Anterior cingulate cortex (tissue), 58 donors: Measurements from ENCODE around the gene TXNDC11.
"Not testable (repeated sequence)": the region's sequence is repeated elsewhere in the genome, so short reads cannot be mapped to it uniquely, and the experiment has no call there.

Experiments
- DNase-seq, 58 donors: peaks; one replicate each; lab custom pipeline; 2025; lab: John Stamatoyannopoulos, UW

Gene TXNDC11

GRCh38 chr16:11742536-11743307 lies at the start of gene TXNDC11:
Gene TXNDC11 (minus strand): TSS chr16:11742857. CDS start chr16:11742730, 127 bp downstream.
- DNase-seq: peak; percentile 89 to 100 (median 98)

GRCh38 chr16:11791144-11791828 lies 48.6 kb upstream of the TXNDC11 start:
- no peak for DNase-seq

GRCh38 chr16:11788914-11789313 lies 46.3 kb upstream of the TXNDC11 start:
- no peak for DNase-seq

GRCh38 chr16:11784980-11785599 lies 42.4 kb upstream of the TXNDC11 start:
- DNase-seq: not testable (repeated sequence)

- DNase-seq: not testable (repeated sequence)
Observed at GRCh38 chr16:11784381-11784780, 41.7 kb upstream of the TXNDC11 start.

GRCh38 chr16:11784038-11784369 lies 41.3 kb upstream of the TXNDC11 start:
- no peak for DNase-seq

- peak in 1 of 58 donors; percentile 21 for DNase-seq
Observed at GRCh38 chr16:11783319-11784037, 40.8 kb upstream of the TXNDC11 start.

GRCh38 chr16:11781773-11782172 lies 39.1 kb upstream of the TXNDC11 start:
- peak in 35 of 58 donors; percentile 2 to 76 (median 25) for DNase-seq

GRCh38 chr16:11780991-11781680 lies 38.5 kb upstream of the TXNDC11 start:
- no peak for DNase-seq

GRCh38 chr16:11779074-11779473 lies 36.4 kb upstream of the TXNDC11 start:
- no peak for DNase-seq

- peak in 1 of 58 donors; percentile 3 for DNase-seq
Observed at GRCh38 chr16:11774065-11774626, 31.5 kb upstream of the TXNDC11 start.

- DNase-seq: no peak
Observed at GRCh38 chr16:11768849-11769248, 26.2 kb upstream of the TXNDC11 start.

- no peak for DNase-seq
Observed at GRCh38 chr16:11762431-11762830, 19.8 kb upstream of the TXNDC11 start.

- DNase-seq: no peak
Observed at GRCh38 chr16:11759997-11760396, 17.3 kb upstream of the TXNDC11 start.

- no peak for DNase-seq
Observed at GRCh38 chr16:11759163-11759834, 16.6 kb upstream of the TXNDC11 start.

- DNase-seq: peak in 1 of 58 donors; percentile 12
Observed at GRCh38 chr16:11757671-11758545, 15.3 kb upstream of the TXNDC11 start.

- DNase-seq: no peak
Observed at GRCh38 chr16:11756248-11756647, 13.6 kb upstream of the TXNDC11 start.
